GM11168 (cell line): Measurements from ENCODE around the gene N4BP3.
"Not testable (repeated sequence)": the region's sequence is repeated elsewhere in the genome, so short reads cannot be mapped to it uniquely, and the experiment has no call there.

Experiments used
- in situ Hi-C: fragments of 300-500 bp; cut with MboI; formaldehyde crosslinking; loops from one replicate; pipeline ENCODE4 v1.12.0; 2022; ENCODE audit warnings: low sequenced_read_pairs; ENCODE audit not compliant: unreplicated experiment

Gene N4BP3

DNA sequence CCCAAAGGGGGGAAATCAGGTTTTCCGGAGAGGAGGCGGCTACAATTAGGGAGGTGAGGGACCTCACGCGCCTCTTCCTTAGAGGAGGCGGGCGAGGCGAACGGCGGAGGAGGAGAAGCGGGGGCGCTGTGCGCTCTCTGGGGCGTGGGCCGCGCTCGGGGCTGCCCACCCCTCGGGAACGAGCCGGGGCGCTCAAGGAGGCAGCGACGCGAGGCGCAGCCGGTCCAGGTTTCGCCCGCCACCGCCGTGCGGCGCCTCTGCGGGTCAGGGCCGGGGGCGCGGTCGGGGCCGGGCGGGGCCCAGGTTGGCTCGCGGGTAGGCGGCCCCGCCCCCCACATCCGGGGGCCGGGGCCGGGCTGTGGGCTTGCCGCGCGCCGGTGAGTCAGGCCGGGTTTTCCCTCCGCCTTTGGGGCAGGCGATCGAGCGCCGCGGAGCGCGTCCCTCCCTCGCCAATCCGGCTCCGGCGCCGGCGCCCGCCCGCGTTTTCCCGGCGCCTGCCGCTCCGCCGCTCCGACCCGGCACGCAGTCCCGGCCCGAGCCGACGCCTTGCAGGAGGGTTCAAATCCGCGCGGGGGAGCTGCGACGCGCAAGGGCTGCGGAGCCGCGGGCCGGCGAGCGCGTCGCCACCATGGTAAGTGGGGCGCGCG lies at the start of gene N4BP3:
N4BP3 (plus strand) TSS at position 392 of the 647 bp plus-strand sequence. CDS start 6,052 bp downstream, outside the sequence.
- in situ Hi-C loops: no loop called here

DNA sequence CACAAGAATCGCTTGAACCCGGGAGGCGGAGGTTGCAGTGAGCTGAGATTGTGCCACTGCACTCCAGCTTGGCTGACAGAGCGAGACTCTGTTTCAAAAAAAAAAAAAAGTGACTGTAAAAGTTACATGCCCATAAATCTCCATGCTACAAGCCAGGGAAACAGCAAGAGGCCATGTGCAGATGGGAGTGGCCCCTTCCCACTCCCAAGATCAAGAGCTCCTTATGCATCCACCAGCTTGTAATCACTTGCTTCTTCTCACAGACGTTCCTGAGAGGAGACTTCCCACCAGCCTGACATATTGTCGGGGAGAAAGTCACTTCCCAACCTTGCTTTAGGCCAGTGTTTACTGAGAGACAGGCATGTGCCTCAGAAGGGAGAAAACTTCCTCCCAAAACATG lies 45.6 kb upstream of the N4BP3 start:
- in situ Hi-C loops: loop anchor here (25.0 kb wide), 1 partner anchor 180 kb away; no protein-coding TSS in a partner anchor

- in situ Hi-C loops: loop anchor here (25.0 kb wide), 1 partner anchor 181 kb away; no protein-coding TSS in a partner anchor
These were observed 45.0 kb upstream of the N4BP3 start for GRCh38 chr5:178068293-178068692.

GRCh38 chr5:178069909-178070308 lies 43.4 kb upstream of the N4BP3 start:
- in situ Hi-C loops: loop anchor here (10.0 to 25.0 kb wide), 2 partner anchors 75 to 183 kb away; no protein-coding TSS in a partner anchor

DNA sequence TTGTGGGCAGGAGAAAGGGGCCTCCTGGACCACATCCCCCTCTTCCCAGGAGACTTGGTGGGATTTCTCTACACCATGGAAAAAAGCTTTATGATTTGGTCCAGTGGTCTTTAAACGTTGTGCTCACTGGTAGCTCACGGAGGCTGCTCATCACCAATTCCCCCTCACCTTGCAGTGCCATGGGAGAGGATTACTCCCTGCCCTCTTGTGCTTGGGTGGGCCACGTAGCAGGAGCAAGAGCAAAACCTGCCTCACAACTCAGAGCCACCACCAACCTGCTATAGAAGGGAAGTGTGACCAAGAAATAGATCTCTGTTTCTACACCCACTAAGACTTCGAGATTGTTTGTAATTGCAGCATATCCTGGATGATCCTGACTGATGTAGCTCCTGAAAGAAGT lies 42.2 kb upstream of the N4BP3 start:
- in situ Hi-C loops: loop anchor here (10.0 to 25.0 kb wide), 2 partner anchors 74 to 184 kb away; no protein-coding TSS in a partner anchor

GRCh38 chr5:178072749-178073148 lies 40.6 kb upstream of the N4BP3 start:
- in situ Hi-C loops: loop anchor here (10.0 to 25.0 kb wide), 2 partner anchors 72 to 185 kb away; no protein-coding TSS in a partner anchor

DNA sequence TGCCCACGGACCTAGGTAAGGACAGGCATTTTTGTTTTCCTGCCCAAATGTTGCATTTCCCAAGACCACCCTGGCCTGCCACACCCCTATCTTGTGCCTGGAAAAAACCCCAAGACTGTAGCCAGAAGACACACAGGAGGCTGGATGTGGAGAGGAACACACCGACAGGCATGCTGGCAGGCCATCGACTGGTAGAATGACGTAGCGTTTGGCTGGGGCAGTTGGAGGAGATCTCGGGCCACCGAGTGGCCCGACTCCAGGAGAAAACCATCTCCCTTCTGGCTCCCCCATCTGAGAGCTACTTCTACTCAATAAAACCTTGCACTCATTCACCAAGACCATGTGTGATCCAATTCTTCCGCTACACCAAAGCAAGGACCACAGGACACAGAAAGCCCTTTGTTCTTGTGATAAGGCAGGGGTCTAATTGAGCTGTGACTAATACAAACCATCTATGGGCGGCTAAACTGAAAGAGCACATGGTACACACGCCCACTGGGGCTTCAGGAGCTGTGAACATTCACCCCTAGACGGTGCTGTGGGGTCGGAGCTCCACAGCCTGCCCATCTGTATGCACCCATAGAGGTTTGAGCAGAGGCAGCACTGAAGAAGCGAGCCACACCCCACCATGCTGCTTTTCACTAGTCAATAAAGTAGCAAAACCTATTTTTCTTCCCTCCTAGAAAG lies 38.9 kb upstream of the N4BP3 start:
- in situ Hi-C loops: loop anchor here (10.0 to 25.0 kb wide), 2 partner anchors 70 to 187 kb away; no protein-coding TSS in a partner anchor

DNA sequence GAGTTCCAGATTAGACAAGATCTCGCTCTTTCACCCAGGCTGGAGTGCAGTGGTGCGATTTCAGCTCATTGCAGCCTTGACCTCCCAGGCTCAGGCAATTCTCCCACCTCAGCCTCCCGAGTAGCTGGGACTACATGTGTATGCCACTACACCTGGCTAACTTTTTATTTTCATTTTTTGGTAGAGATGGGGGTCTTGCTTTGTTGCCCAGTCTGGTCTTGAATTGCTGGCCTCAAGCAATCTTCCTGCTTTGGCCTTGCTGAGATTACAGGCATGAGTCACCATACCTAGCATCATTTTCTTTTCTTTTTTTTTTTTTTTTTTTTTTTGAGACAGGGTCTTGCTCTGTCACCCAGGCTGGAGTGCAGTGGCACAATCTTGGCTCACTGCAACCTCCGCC lies 36.4 kb upstream of the N4BP3 start:
- in situ Hi-C loops: loop anchor here (5.0 to 10.0 kb wide), 2 partner anchors 68 to 85 kb away; no protein-coding TSS in a partner anchor

DNA sequence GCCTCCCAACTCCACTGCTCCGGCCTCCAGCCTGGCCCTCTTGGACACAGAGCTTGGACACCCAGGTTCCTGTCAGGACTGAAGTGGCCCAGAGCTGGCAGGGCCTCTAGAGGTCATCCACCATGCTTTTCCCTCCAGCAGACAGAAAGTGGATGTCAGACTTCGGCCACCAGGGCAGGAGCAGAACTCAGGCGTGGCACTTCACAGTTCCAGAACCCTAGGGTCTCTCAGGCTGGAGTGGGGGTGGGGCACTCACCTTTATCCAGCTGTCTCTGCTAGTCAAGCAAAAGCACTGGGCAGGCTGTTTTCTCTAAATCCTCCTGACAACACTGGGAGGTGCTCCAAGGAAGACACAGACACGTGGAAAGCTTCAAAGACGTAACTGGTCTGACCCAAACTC lies 35.6 kb upstream of the N4BP3 start:
- in situ Hi-C loops: loop anchor here (5.0 to 10.0 kb wide), 2 partner anchors 67 to 85 kb away; no protein-coding TSS in a partner anchor

GRCh38 chr5:178078197-178079010 lies 34.9 kb upstream of the N4BP3 start:
- in situ Hi-C loops: loop anchor here (5.0 to 10.0 kb wide), 2 partner anchors 66 to 84 kb away; no protein-coding TSS in a partner anchor

- in situ Hi-C loops: no loop called here
These were observed 33.3 kb upstream of the N4BP3 start for GRCh38 chr5:178080056-178080455.

DNA sequence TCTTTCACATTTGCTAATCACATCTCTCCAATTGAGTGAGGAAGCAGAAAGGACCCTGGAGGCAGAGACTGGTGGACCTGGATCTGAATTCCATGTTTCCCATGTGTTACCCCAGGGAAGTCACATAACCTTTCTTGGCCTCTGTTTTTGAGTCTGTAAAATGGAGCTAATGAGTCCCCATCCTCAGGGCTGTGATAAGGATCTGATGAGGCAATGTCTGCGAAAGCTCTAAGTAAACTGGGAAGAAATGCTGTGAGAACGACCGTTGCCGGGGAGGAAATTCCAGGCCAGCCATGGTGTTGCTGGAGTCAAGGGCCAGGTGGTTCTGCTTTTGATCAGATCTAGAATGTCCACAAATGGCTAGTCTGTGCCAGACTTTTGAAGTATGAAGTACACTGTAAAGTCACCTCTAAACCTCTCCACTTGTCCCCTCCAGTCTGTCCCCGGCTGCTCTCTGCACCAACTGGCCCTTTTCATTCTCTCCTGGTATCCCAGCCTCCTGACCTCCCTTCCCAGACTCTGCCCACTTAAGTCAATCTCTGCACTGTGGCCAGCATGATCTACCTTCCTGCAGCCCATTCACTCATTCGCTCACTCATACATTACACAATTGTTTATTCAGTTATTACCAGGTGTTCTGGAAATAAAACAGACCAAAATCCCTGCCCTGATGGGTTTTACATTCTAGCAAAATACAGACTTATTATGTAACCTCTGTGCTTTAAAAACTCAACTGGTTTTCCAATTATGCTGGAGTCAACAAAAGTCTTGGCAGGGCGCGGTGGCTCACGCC lies 32.5 kb upstream of the N4BP3 start:
- in situ Hi-C loops: no loop called here

DNA sequence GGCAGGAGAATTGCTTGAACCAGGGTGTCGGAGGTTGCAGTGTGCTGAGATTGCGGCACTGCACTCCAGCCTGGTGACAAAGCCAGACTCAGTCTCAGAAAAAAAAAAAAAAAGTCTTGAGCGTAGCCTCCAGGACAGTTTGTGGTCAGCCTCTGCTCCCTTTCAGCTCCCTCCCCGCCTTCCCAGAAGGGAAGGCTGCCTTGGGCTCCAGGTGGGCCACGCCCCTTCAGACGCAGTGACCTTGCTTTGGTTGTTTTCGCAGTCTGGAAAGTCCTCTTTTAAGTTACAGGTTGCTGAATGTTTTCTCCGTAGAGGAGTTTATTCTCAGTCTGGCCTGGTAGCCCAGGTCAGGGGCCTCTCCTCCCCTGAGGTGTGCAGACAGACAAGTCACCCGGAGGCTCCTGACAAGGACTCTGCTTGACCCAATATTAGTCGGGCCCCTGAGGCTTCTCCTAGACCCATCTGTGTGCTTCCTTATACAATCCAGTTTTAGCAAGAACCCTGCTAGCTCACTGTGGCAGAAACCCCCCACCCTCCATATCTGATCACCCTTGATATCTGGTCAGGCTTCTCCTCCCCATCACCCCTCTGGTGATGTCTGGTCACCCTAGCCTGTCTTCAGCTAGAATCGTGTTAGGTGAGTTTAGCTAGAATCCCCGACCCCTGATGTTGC lies 31.6 kb upstream of the N4BP3 start:
- in situ Hi-C loops: no loop called here

GRCh38 chr5:178083922-178084321 lies 29.4 kb upstream of the N4BP3 start:
- in situ Hi-C loops: no loop called here

- in situ Hi-C loops: no loop called here
These were observed 28.0 kb upstream of the N4BP3 start for GRCh38 chr5:178085316-178085715.

DNA sequence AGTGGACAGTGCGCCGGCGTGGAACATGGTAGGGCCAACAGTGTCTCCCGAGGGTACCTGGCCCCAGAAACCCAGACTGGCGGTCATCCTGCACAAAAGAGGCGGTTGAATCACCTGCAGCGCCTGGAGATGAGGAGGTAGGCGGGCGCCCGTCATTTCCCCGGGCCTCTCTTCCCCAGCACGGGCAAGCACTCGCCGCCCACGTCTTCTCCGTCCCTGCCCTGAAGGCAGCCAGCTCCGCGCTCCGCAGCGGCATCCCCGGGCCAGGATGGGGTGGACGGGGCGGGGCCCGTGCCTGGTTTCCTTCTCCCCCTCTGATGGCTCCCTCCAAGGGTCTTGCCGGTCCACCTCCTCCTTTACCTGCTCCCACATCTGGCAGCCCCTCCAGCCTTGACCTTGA lies 27.1 kb upstream of the N4BP3 start:
- in situ Hi-C loops: no loop called here

DNA sequence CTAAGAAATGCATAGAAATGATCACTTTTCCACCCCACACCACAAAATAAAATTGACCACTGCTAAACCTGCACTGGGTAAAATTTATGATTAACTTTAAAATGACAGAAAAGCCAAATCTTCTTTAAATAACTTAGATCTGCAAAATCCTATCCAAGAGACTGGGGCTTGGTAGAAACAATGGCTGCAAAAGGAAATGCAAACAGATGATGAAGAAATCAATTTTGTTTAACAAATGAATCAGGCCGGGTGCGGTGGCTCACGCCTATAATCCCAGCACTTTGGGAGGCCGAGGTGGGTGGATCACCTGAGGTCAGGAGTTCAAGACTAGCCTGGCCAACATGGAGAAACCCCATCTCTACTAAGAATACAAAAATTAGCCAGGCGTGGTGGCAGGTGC lies 26.1 kb upstream of the N4BP3 start:
- in situ Hi-C loops: not testable (repeated sequence)

- in situ Hi-C loops: no loop called here
These were observed 22.5 kb upstream of the N4BP3 start for GRCh38 chr5:178090856-178091255.

DNA sequence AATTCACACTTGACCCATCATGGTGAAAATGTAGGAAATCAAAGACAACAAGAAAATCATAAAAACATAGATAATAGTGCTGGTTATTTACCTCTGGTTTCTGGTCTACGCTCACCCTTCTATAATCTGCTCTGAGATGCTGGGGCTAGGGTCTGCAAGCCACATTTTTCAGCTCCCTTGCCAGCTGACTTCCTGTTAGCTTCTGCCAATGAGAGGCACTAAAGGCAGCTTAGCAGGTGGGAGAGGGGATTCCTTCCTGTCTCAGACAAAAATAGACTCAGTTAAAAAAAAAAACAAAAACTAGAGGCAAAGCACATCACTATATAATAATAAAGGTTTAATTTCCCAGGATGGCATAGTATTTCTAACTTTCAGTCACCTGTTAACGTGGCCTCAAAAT lies 20.2 kb upstream of the N4BP3 start:
- in situ Hi-C loops: no loop called here
